Measurements from ENCODE around the gene COL4A2.

The COL4A2 gene

GRCh38 chr13:110291286-110291685 lies 15.8 kb upstream of the COL4A2 start:
- DNase-seq = no peak

GRCh38 chr13:110293037-110293436 lies 14.0 kb upstream of the COL4A2 start:
- no peak for DNase-seq

- no peak for DNase-seq
Measured at GRCh38 chr13:110293649-110294048, 13.4 kb upstream of the COL4A2 start.

- DNase-seq = no peak
Measured at GRCh38 chr13:110294146-110294545, 12.9 kb upstream of the COL4A2 start.

- no peak for DNase-seq
Measured at GRCh38 chr13:110294622-110295021, 12.5 kb upstream of the COL4A2 start.

GRCh38 chr13:110297011-110297410 lies 10.1 kb upstream of the COL4A2 start:
- DNase-seq = no peak

GRCh38 chr13:110297766-110298504 lies 9.1 kb upstream of the COL4A2 start:
- no peak for DNase-seq

GRCh38 chr13:110298505-110299282 lies 8.4 kb upstream of the COL4A2 start:
- DNase-seq = no peak

GRCh38 chr13:110299283-110299840 lies 7.7 kb upstream of the COL4A2 start:
- no peak for DNase-seq

- no peak for DNase-seq
Measured at GRCh38 chr13:110300090-110300815, 6.8 kb upstream of the COL4A2 start.

- DNase-seq = no peak
Measured at GRCh38 chr13:110301083-110301482, 6.0 kb upstream of the COL4A2 start.

- no peak for DNase-seq
Measured at GRCh38 chr13:110301606-110302553, 5.2 kb upstream of the COL4A2 start.

- DNase-seq = no peak
Measured at GRCh38 chr13:110302997-110303396, 4.1 kb upstream of the COL4A2 start.

GRCh38 chr13:110303644-110304043 lies 3.4 kb upstream of the COL4A2 start:
- DNase-seq = no peak

- no peak for DNase-seq
Measured at GRCh38 chr13:110304256-110304655, 2.8 kb upstream of the COL4A2 start.

GRCh38 chr13:110305001-110305400 lies 2.1 kb upstream of the COL4A2 start:
- no peak for DNase-seq

- no peak for DNase-seq
Measured at GRCh38 chr13:110305544-110305943, 1.5 kb upstream of the COL4A2 start.

GRCh38 chr13:110305949-110306339 lies 1.1 kb upstream of the COL4A2 start:
- no peak for DNase-seq

GRCh38 chr13:110306340-110306959 lies 634 bp upstream of the COL4A2 start:
- no peak for DNase-seq

- DNase-seq = no peak
Measured at GRCh38 chr13:110307767-110308655, 927 bp downstream of the COL4A2 start.
